OCI-LY3 (cell line): Measurements from ENCODE around the gene B4GALNT4.

Experiments used
- CTCF ChIP-seq: fragments of 200-600, 300-600 bp; sonication (generic); IDR thresholded peaks from 2 replicates; pipeline ENCODE4 v1.5.1; 2014; ENCODE audit warnings: antibody characterized with exemption, low read length, low read depth
- EZH2phosphoT487 ChIP-seq: fragments of 200-600 bp; shearing (Covaris generic); IDR thresholded peaks from 2 replicates; pipeline ENCODE4 v1.6.1; 2018; ENCODE audit warnings: antibody characterized with exemption, mixed run types, low read depth

GRCh38 chr11:390175-390574, 20.9 kb downstream of the B4GALNT4 start:
- TF ChIP-seq CTCF (no peak), EZH2phosphoT487 (no peak)
